ENCODE results near the gene RAB11FIP3. TPM values are rescaled to one million over a fixed set of nuclear protein-coding genes. Genes with fewer than 3 reads are reported as not detected.

RAB11FIP3 gene
- polyA plus RNA-seq, 1 of the 3 experiments (the other 2 are of a cell fraction): 24.8 TPM

GRCh38 chr16:534135-534534 lies 108.7 kb downstream of the RAB11FIP3 start:
- no peak overlapping the region for H3K27ac ChIP-seq (ENCODE audit: low read depth in 2 of 2, low read length in 1 of 2)
- peaks cover 0 to 29% of the 10 kb centered on the region in 2 experiments for H3K36me3 ChIP-seq (replicated peaks in 1 of 2; ENCODE audit: control insufficient read depth in 1 of 2, insufficient read depth in 2 of 2, low read length in 1 of 2)
- 87% methylated on average over 8 of the region's 21 CpGs for WGBS (ENCODE audit: low lambda C conversion rate)
- no peak overlapping the region for H3K4me2 ChIP-seq
- CTCF ChIA-PET: no interaction called here
- H3K9ac ChIP-seq: no peak overlapping the region
- H4K20me1 ChIP-seq (ENCODE audit: insufficient read depth): peaks cover 69% of the 10 kb centered on the region
- no peak overlapping the region for H2AFZ ChIP-seq (ENCODE audit: low read depth)
- no peaks in the 10 kb centered on the region for H3F3A ChIP-seq (replicated peaks; ENCODE audit: insufficient read depth)
- TF ChIP-seq TCF12 (IDR thresholded peaks at IDR 0.05) (no peak), FOXJ3 (CRISPR knock-in tag; IDR thresholded peaks at IDR 0.05) (no peak), EZH2phosphoT487 (IDR thresholded peaks at IDR 0.05; ENCODE audit: borderline replicate concordance, low read depth) (no peak), TAF1 (IDR thresholded peaks at IDR 0.05; ENCODE audit: borderline replicate concordance, low read depth, low read length) (no peak), RXRA (IDR thresholded peaks at IDR 0.05; ENCODE audit: borderline replicate concordance, low read depth) (no peak), CTCF (IDR thresholded peaks at IDR 0.05) (no peak), RFX5 (IDR thresholded peaks at IDR 0.05; ENCODE audit: low read length) (no peak), SIN3A (IDR thresholded peaks at IDR 0.05; ENCODE audit: borderline replicate concordance, low read depth, low read length) (no peak), POLR2AphosphoS5 (IDR thresholded peaks at IDR 0.05; ENCODE audit: low read depth, low read length) (no peak), IRF3 (IDR thresholded peaks at IDR 0.05; ENCODE audit: low read depth, low read length) (no peak), ELF1 (IDR thresholded peaks at IDR 0.05) (no peak), FOSL2 (IDR thresholded peaks at IDR 0.05; ENCODE audit: borderline replicate concordance, low read depth) (no peak), NFIC (IDR thresholded peaks at IDR 0.05; ENCODE audit: borderline replicate concordance) (no peak), RAD21 (IDR thresholded peaks at IDR 0.05; ENCODE audit: low read length) (no peak), GABPA (IDR thresholded peaks at IDR 0.05; ENCODE audit: low read depth) (no peak)
- peaks cover 0 to 4% of the 10 kb centered on the region in 2 experiments; a peak in 1 of 4 replicates for H3K4me1 ChIP-seq (ENCODE audit: control insufficient read depth in 1 of 2, insufficient read depth in 2 of 2, low read depth in 1 of 2, low read length in 1 of 2)
- no peak for DNase-seq
- peaks cover 97% of the 10 kb centered on the region for H3K79me2 ChIP-seq (ENCODE audit: insufficient read depth)
- no peak overlapping the region for H3K4me3 ChIP-seq (ENCODE audit: low read depth in 2 of 2, low read length in 1 of 2)
- no peaks in the 10 kb centered on the region for H3K27me3 ChIP-seq (ENCODE audit: insufficient read depth)
- H3K9me3 ChIP-seq: no peaks in the 10 kb centered on the region
- POLR2A ChIA-PET: no interaction called here
- no peaks in the 10 kb centered on the region for H3K9me2 ChIP-seq

GRCh38 chr16:534856-535445 lies 109.5 kb downstream of the RAB11FIP3 start:
- ChIA-PET POLR2A (no interaction called here), CTCF (no interaction called here)
- H3K9me3 ChIP-seq: no peaks in the 10 kb centered on the region
- H3K27me3 ChIP-seq (ENCODE audit: insufficient read depth): no peaks in the 10 kb centered on the region
- H3K4me1 ChIP-seq (ENCODE audit: control insufficient read depth in 1 of 2, insufficient read depth in 2 of 2, low read depth in 1 of 2, low read length in 1 of 2): no peaks in the 10 kb centered on the region; a peak in 1 of 4 replicates
- 96% methylated on average over 14 of the region's 27 CpGs for WGBS (ENCODE audit: low lambda C conversion rate)
- peaks cover 97% of the 10 kb centered on the region for H3K79me2 ChIP-seq (ENCODE audit: insufficient read depth)
- no peak overlapping the region for H3K4me2 ChIP-seq
- no peak overlapping the region for H3K4me3 ChIP-seq (ENCODE audit: low read depth in 2 of 2, low read length in 1 of 2)
- no peak for DNase-seq
- H4K20me1 ChIP-seq (ENCODE audit: insufficient read depth): peaks cover 64% of the 10 kb centered on the region
- no peak overlapping the region for H2AFZ ChIP-seq (ENCODE audit: low read depth)
- H3K27ac ChIP-seq (ENCODE audit: low read depth in 2 of 2, low read length in 1 of 2): no peak overlapping the region; a peak in 1 of 4 replicates
- H3K36me3 ChIP-seq (replicated peaks in 1 of 2; ENCODE audit: control insufficient read depth in 1 of 2, insufficient read depth in 2 of 2, low read length in 1 of 2): peaks cover 0 to 26% of the 10 kb centered on the region in 2 experiments
- H3K9ac ChIP-seq: no peak overlapping the region
- no peaks in the 10 kb centered on the region for H3F3A ChIP-seq (replicated peaks; ENCODE audit: insufficient read depth)
- no peaks in the 10 kb centered on the region for H3K9me2 ChIP-seq
- no peak for TF ChIP-seq TCF12 (IDR thresholded peaks at IDR 0.05)
- no peak for TF ChIP-seq TAF1 (IDR thresholded peaks at IDR 0.05; ENCODE audit: borderline replicate concordance, low read depth, low read length)
- no peak for TF ChIP-seq PBX3 (IDR thresholded peaks at IDR 0.05)
- TF ChIP-seq FOXM1 (IDR thresholded peaks at IDR 0.05; ENCODE audit: low read depth): no peak
- no peak for TF ChIP-seq CHD2 (IDR thresholded peaks at IDR 0.05; ENCODE audit: low read length, partially characterized antibody)
- TF ChIP-seq EP300 (IDR thresholded peaks at IDR 0.05; ENCODE audit: borderline replicate concordance in 1 of 2, low read depth in 1 of 2, low read length in 1 of 2): no peak
- TF ChIP-seq SMC3 (IDR thresholded peaks at IDR 0.05; ENCODE audit: low read depth, low read length): no peak
- no peak for TF ChIP-seq IRF3 (IDR thresholded peaks at IDR 0.05; ENCODE audit: low read depth, low read length)
- TF ChIP-seq RAD21 (IDR thresholded peaks at IDR 0.05; ENCODE audit: low read length): no peak
- no peak for TF ChIP-seq EZH2phosphoT487 (IDR thresholded peaks at IDR 0.05; ENCODE audit: borderline replicate concordance, low read depth)
